ENCODE results near the gene SNX24. TPM values are rescaled to one million over a fixed set of nuclear protein-coding genes. Genes with fewer than 3 reads are reported as not detected.
A peak's percentile ranks its signal among the peaks of the same experiment; 100 is the strongest.

SNX24 gene
- total and polyA plus RNA-seq, 2 experiments from 2014 or later = 18.0 to 27.5 TPM

- no peak for ATAC-seq
- H3K4me1 ChIP-seq (ENCODE audit: insufficient read depth) = peaks cover 20% of the 10 kb centered on the region
- Mint-ChIP-seq H3K36me3 (ENCODE audit: low read depth) (no peaks in the 10 kb centered on the region), H3K27ac (peak overlapping the region; percentile 78), H3K9me3 (no peaks in the 10 kb centered on the region), H3K27me3 (ENCODE audit: insufficient read depth, low read depth, poor library complexity) (peaks cover 2% of the 10 kb centered on the region), H3K4me3 (no peak overlapping the region), H3K4me1 (peaks cover 41% of the 10 kb centered on the region)
- no peak overlapping the region for H3K4me3 ChIP-seq
- H3K36me3 ChIP-seq (ENCODE audit: insufficient read depth) = no peaks in the 10 kb centered on the region
- no peak overlapping the region for H3K4me2 ChIP-seq
- no peaks in the 10 kb centered on the region for H4K20me1 ChIP-seq (replicated peaks; ENCODE audit: insufficient read depth)
- H3K27ac ChIP-seq (ENCODE audit: low read depth) = no peak overlapping the region
- H3K9me2 ChIP-seq (ENCODE audit: insufficient read depth) = no peaks in the 10 kb centered on the region
- no peak overlapping the region for H2AFZ ChIP-seq
- no peaks in the 10 kb centered on the region for H3K27me3 ChIP-seq (ENCODE audit: insufficient read depth)
- DNase-seq (ENCODE audit: low spot score) = no peak
- no peaks in the 10 kb centered on the region for H3F3A ChIP-seq (replicated peaks; ENCODE audit: low read depth)
- no peak for TF ChIP-seq EZH2 (IDR thresholded peaks at IDR 0.05; ENCODE audit: low read depth, unreplicated experiment)
- no peak for TF ChIP-seq ETS1 (IDR thresholded peaks at IDR 0.05)
- TF ChIP-seq, protein P1, sequence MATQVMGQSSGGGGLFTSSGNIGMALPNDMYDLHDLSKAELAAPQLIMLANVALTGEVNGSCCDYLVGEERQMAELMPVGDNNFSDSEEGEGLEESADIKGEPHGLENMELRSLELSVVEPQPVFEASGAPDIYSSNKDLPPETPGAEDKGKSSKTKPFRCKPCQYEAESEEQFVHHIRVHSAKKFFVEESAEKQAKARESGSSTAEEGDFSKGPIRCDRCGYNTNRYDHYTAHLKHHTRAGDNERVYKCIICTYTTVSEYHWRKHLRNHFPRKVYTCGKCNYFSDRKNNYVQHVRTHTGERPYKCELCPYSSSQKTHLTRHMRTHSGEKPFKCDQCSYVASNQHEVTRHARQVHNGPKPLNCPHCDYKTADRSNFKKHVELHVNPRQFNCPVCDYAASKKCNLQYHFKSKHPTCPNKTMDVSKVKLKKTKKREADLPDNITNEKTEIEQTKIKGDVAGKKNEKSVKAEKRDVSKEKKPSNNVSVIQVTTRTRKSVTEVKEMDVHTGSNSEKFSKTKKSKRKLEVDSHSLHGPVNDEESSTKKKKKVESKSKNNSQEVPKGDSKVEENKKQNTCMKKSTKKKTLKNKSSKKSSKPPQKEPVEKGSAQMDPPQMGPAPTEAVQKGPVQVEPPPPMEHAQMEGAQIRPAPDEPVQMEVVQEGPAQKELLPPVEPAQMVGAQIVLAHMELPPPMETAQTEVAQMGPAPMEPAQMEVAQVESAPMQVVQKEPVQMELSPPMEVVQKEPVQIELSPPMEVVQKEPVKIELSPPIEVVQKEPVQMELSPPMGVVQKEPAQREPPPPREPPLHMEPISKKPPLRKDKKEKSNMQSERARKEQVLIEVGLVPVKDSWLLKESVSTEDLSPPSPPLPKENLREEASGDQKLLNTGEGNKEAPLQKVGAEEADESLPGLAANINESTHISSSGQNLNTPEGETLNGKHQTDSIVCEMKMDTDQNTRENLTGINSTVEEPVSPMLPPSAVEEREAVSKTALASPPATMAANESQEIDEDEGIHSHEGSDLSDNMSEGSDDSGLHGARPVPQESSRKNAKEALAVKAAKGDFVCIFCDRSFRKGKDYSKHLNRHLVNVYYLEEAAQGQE (IDR thresholded peaks at IDR 0.05; ENCODE audit: unreplicated experiment) = no peak
- no peak for TF ChIP-seq STAT1 (IDR thresholded peaks at IDR 0.05; ENCODE audit: unreplicated experiment)
- no peak for TF ChIP-seq ZNF331 (CRISPR knock-in tag; IDR thresholded peaks at IDR 0.05; ENCODE audit: low read depth)
- TF ChIP-seq POLR2AphosphoS5 (IDR thresholded peaks at IDR 0.05; ENCODE audit: low read depth) = no peak
- no peak for TF ChIP-seq NANOG (IDR thresholded peaks at IDR 0.05; ENCODE audit: borderline replicate concordance)
- no peak for TF ChIP-seq JUNB (IDR thresholded peaks at IDR 0.05; ENCODE audit: unreplicated experiment)
- no peak for TF ChIP-seq CTCF (conservative IDR thresholded peaks at IDR 0.05; ENCODE audit: low read depth in 2 of 2)
- TF ChIP-seq CREB1 (CRISPR knock-in tag; IDR thresholded peaks at IDR 0.05; ENCODE audit: low read depth) = no peak
- TF ChIP-seq ZNF114 (CRISPR knock-in tag; IDR thresholded peaks at IDR 0.05) = no peak
- no peak for TF ChIP-seq EZH2phosphoT487 (IDR thresholded peaks at IDR 0.05; ENCODE audit: unreplicated experiment)
- H3K79me2 ChIP-seq (replicated peaks; ENCODE audit: insufficient read depth) = no peaks in the 10 kb centered on the region
Observed at GRCh38 chr5:122933956-122934355, 88.5 kb downstream of the SNX24 start.

All from GM23338 (cell line).